HFFc6 (cell line): ENCODE measurements around the gene ISOC1. TPM values are rescaled to one million over a fixed set of nuclear protein-coding genes. Genes with fewer than 3 reads are reported as not detected.

Source experiments
- DNase-seq: peaks from one replicate; pipeline ENCODE4 v3.0.0-alpha.2; 2018
- H3K27ac Mint-ChIP-seq: 2 replicates; pipeline ENCODE4 v1.8.0; 2020; ENCODE audit warnings: mild to moderate bottlenecking, mixed read lengths
- H3K27me3 Mint-ChIP-seq: 2 replicates; pipeline ENCODE4 v1.8.0; 2021; ENCODE audit warnings: mild to moderate bottlenecking, moderate library complexity, mixed read lengths; ENCODE audit not compliant: insufficient read depth
- H3K36me3 Mint-ChIP-seq: 2 replicates; pipeline ENCODE4 v1.8.0; 2021; ENCODE audit warnings: low read depth, mixed read lengths
- H3K4me1 Mint-ChIP-seq: 2 replicates; pipeline ENCODE4 v1.8.0; 2020; ENCODE audit warnings: low read depth, mixed read lengths
- H3K4me3 Mint-ChIP-seq: 2 replicates; pipeline ENCODE4 v1.8.0; 2020; ENCODE audit warnings: mild to moderate bottlenecking, moderate library complexity, mixed read lengths
- H3K9me3 Mint-ChIP-seq: 2 replicates; pipeline ENCODE4 v1.8.0; 2020; ENCODE audit warnings: mild to moderate bottlenecking, mixed read lengths
- CTCF ChIP-seq: fragments of 200-600 bp; sonication (generic); IDR thresholded peaks from 2 replicates; pipeline ENCODE4 v1.5.0; 2021; ENCODE audit warnings: antibody characterized with exemption, mild to moderate bottlenecking
- total RNA-seq, 6 experiments: library from RNA; stranded (reverse); fragmentation: NEBNext Ultra II Directional; extraction: Animal tissue kit (Norgen Biotek cat#: 25700); gene quantifications; 2 replicates in 1 of 6; 3 replicates in 5 of 6; pipeline ENCODE4 v1.2.3, GENCODE V29; 2021

ISOC1 gene
- total RNA-seq, 6 experiments from 2014 or later: 6.7 to 9.0 (median 8.2) TPM

GRCh38 chr5:129067745-129068144 lies 26.8 kb upstream of the ISOC1 start:
- no peaks in the 10 kb centered on the region for H3K27me3 Mint-ChIP-seq
- no peak for DNase-seq
- H3K36me3 Mint-ChIP-seq: no peaks in the 10 kb centered on the region
- no peak overlapping the region for H3K27ac Mint-ChIP-seq
- TF ChIP-seq CTCF: no peak
- H3K9me3 Mint-ChIP-seq: no peaks in the 10 kb centered on the region
- no peak overlapping the region for H3K4me3 Mint-ChIP-seq
- H3K4me1 Mint-ChIP-seq: no peaks in the 10 kb centered on the region

GRCh38 chr5:129069292-129069691 lies 25.3 kb upstream of the ISOC1 start:
- no peak for DNase-seq
- no peak for TF ChIP-seq CTCF
- Mint-ChIP-seq H3K27ac (no peak overlapping the region), H3K27me3 (no peaks in the 10 kb centered on the region), H3K36me3 (no peaks in the 10 kb centered on the region), H3K9me3 (no peaks in the 10 kb centered on the region), H3K4me3 (no peak overlapping the region), H3K4me1 (no peaks in the 10 kb centered on the region)

- no peak for TF ChIP-seq CTCF
- no peaks in the 10 kb centered on the region for H3K4me1 Mint-ChIP-seq
- DNase-seq: no peak
- H3K4me3 Mint-ChIP-seq: no peak overlapping the region
- no peaks in the 10 kb centered on the region for H3K9me3 Mint-ChIP-seq
- no peak overlapping the region for H3K27ac Mint-ChIP-seq
- no peaks in the 10 kb centered on the region for H3K27me3 Mint-ChIP-seq
- no peaks in the 10 kb centered on the region for H3K36me3 Mint-ChIP-seq
Observed at GRCh38 chr5:129073111-129073510, 21.4 kb upstream of the ISOC1 start.

GRCh38 chr5:129074903-129075302 lies 19.6 kb upstream of the ISOC1 start:
- DNase-seq: no peak
- no peak for TF ChIP-seq CTCF
- no peak overlapping the region for H3K27ac Mint-ChIP-seq
- no peaks in the 10 kb centered on the region for H3K27me3 Mint-ChIP-seq
- no peaks in the 10 kb centered on the region for H3K36me3 Mint-ChIP-seq
- H3K4me3 Mint-ChIP-seq: no peak overlapping the region
- H3K4me1 Mint-ChIP-seq: no peaks in the 10 kb centered on the region
- H3K9me3 Mint-ChIP-seq: no peaks in the 10 kb centered on the region

GRCh38 chr5:129077433-129078075 lies 17.0 kb upstream of the ISOC1 start:
- H3K36me3 Mint-ChIP-seq: no peaks in the 10 kb centered on the region
- no peaks in the 10 kb centered on the region for H3K9me3 Mint-ChIP-seq
- no peak overlapping the region for H3K4me3 Mint-ChIP-seq
- no peaks in the 10 kb centered on the region for H3K27me3 Mint-ChIP-seq
- no peak for TF ChIP-seq CTCF
- H3K27ac Mint-ChIP-seq: no peak overlapping the region
- DNase-seq: no peak
- H3K4me1 Mint-ChIP-seq: no peaks in the 10 kb centered on the region

- TF ChIP-seq CTCF: no peak
- H3K27me3 Mint-ChIP-seq: no peaks in the 10 kb centered on the region
- H3K4me3 Mint-ChIP-seq: no peak overlapping the region
- H3K4me1 Mint-ChIP-seq: no peaks in the 10 kb centered on the region
- no peaks in the 10 kb centered on the region for H3K36me3 Mint-ChIP-seq
- H3K9me3 Mint-ChIP-seq: no peaks in the 10 kb centered on the region
- DNase-seq: no peak
- H3K27ac Mint-ChIP-seq: no peak overlapping the region
Observed at GRCh38 chr5:129078247-129078646, 16.3 kb upstream of the ISOC1 start.
